Liver (tissue), 3 donors: Measurements from ENCODE around the gene AXDND1.

Experiments
- CTCF ChIP-seq: fragments of 150-350 bp; IDR thresholded peaks from 2 replicates; pipeline ENCODE4 v1.5.1; 2017; ENCODE audit warnings: improper control_type of control experiment, low read depth, low read length; ENCODE audit not compliant: missing input control
- JUND ChIP-seq, 2 donors: IDR thresholded peaks; 2 replicates each; pipeline ENCODE4 v1.6.1; 2016; ENCODE audit warnings: antibody characterized with exemption in 2 of 2
- REST ChIP-seq: IDR thresholded peaks from 2 replicates; pipeline ENCODE4 v1.6.1; 2016; ENCODE audit warnings: antibody characterized with exemption, mild to moderate bottlenecking
- donor health status: healthy.
- donor health status: healthy.

- TF ChIP-seq REST, result no peak
- TF ChIP-seq JUND (IDR thresholded peaks at IDR 0.05), result no peak
- no peak for TF ChIP-seq CTCF
Measured at GRCh38 chr1:179529482-179530195, 163.9 kb downstream of the AXDND1 start.
